ENCODE data around the gene ISG15. TPM values are rescaled to one million over a fixed set of nuclear protein-coding genes. Genes with fewer than 3 reads are reported as not detected.
A peak's percentile ranks its signal among the peaks of the same experiment; 100 is the strongest.

Gene ISG15
- total and polyA plus RNA-seq, 2 of the 13 experiments (the other 11 are each of a cell fraction or from before 2014, with no cell fraction given) = 42.1 to 54.9 TPM

DNA sequence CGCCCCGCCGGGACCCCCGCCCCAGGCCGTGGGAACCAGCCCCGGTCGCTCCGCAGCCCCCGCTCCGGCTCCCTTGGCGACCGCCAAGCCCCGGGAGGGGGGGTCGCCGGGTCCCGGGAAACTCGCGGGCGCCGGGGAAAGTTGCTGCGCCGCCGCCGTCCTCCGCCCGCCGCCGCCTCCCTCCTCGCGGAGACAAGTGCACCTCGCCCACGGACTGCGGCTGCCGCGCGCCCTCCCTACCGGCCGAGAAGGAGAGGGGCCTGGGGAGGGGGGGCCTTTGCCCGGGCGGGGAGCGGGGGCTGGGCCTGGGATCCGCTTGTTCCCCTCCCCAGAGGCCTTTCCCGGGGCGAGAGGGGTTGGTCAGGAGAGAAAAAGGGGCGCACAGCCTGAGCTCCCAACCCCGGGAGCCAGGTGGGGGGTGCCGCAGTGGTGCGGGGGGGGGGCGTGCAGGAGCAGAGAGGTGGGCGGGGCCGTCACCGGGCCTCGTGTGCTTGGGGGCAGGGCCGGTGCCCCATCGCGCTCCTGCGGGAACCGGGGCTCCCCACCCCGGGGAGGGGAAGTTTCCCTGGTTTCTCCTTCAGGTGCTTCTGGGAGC is 7.2 kb downstream of the ISG15 start (continued):
- TF ChIP-seq, protein P1, sequence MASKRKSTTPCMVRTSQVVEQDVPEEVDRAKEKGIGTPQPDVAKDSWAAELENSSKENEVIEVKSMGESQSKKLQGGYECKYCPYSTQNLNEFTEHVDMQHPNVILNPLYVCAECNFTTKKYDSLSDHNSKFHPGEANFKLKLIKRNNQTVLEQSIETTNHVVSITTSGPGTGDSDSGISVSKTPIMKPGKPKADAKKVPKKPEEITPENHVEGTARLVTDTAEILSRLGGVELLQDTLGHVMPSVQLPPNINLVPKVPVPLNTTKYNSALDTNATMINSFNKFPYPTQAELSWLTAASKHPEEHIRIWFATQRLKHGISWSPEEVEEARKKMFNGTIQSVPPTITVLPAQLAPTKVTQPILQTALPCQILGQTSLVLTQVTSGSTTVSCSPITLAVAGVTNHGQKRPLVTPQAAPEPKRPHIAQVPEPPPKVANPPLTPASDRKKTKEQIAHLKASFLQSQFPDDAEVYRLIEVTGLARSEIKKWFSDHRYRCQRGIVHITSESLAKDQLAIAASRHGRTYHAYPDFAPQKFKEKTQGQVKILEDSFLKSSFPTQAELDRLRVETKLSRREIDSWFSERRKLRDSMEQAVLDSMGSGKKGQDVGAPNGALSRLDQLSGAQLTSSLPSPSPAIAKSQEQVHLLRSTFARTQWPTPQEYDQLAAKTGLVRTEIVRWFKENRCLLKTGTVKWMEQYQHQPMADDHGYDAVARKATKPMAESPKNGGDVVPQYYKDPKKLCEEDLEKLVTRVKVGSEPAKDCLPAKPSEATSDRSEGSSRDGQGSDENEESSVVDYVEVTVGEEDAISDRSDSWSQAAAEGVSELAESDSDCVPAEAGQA (IDR thresholded peaks at IDR 0.05; ENCODE audit: low read depth) = no peak
- TF ChIP-seq, protein P1 (CRISPR knock-in tag; IDR thresholded peaks at IDR 0.05; ENCODE audit: borderline replicate concordance) = no peak
- TF ChIP-seq ZFP91 (CRISPR knock-in tag; IDR thresholded peaks at IDR 0.05; ENCODE audit: borderline replicate concordance) = no peak
- 0 out of 2 replicates have a peak, but pooled peaks have one; percentile 5 for TF ChIP-seq RBFOX2 (IDR thresholded peaks at IDR 0.05; ENCODE audit: low read depth, low read length)
- no peak for TF ChIP-seq SOX6 (IDR thresholded peaks at IDR 0.05)
- TF ChIP-seq SOX6 (CRISPR knock-in tag; IDR thresholded peaks at IDR 0.05) = no peak
- no peak for TF ChIP-seq DNMT1 (CRISPR knock-in tag; IDR thresholded peaks at IDR 0.05)
- TF ChIP-seq ZNF224 (CRISPR knock-in tag; IDR thresholded peaks at IDR 0.05) = no peak
- TF ChIP-seq ZNF326 (CRISPR knock-in tag; IDR thresholded peaks at IDR 0.05; ENCODE audit: borderline replicate concordance) = no peak
- no peak for TF ChIP-seq ZNF256 (CRISPR knock-in tag; conservative IDR thresholded peaks at IDR 0.05)
- no peak for TF ChIP-seq HMGA1 (CRISPR knock-in tag; conservative IDR thresholded peaks at IDR 0.05)
- no peak for TF ChIP-seq ZNF382 (CRISPR knock-in tag; IDR thresholded peaks at IDR 0.05; ENCODE audit: borderline replicate concordance)
- TF ChIP-seq ZNF354B (CRISPR knock-in tag; IDR thresholded peaks at IDR 0.05) = no peak
- TF ChIP-seq ARID4A (CRISPR knock-in tag; IDR thresholded peaks at IDR 0.05; ENCODE audit: borderline replicate concordance) = peak; percentile 2; the same call in 1 of the 2 replicates
- no peak for TF ChIP-seq MIER2 (CRISPR knock-in tag; IDR thresholded peaks at IDR 0.05)
- TF ChIP-seq CENPX (CRISPR knock-in tag; IDR thresholded peaks at IDR 0.05) = no peak
- no peak for TF ChIP-seq ATF1 (CRISPR knock-in tag; IDR thresholded peaks at IDR 0.05)
- TF ChIP-seq SAP130 (CRISPR knock-in tag; IDR thresholded peaks at IDR 0.05; ENCODE audit: low read depth) = peak; percentile 33

Measured in HepG2 (cell line).